ENCODE results near the gene NR1I3. TPM values are rescaled to one million over a fixed set of nuclear protein-coding genes. Genes with fewer than 3 reads are reported as not detected.

NR1I3 gene
- total and polyA plus RNA-seq, 2 of the 13 experiments (the other 11 are each of a cell fraction or from before 2014, with no cell fraction given) = 0.62 to 0.95 TPM

DNA sequence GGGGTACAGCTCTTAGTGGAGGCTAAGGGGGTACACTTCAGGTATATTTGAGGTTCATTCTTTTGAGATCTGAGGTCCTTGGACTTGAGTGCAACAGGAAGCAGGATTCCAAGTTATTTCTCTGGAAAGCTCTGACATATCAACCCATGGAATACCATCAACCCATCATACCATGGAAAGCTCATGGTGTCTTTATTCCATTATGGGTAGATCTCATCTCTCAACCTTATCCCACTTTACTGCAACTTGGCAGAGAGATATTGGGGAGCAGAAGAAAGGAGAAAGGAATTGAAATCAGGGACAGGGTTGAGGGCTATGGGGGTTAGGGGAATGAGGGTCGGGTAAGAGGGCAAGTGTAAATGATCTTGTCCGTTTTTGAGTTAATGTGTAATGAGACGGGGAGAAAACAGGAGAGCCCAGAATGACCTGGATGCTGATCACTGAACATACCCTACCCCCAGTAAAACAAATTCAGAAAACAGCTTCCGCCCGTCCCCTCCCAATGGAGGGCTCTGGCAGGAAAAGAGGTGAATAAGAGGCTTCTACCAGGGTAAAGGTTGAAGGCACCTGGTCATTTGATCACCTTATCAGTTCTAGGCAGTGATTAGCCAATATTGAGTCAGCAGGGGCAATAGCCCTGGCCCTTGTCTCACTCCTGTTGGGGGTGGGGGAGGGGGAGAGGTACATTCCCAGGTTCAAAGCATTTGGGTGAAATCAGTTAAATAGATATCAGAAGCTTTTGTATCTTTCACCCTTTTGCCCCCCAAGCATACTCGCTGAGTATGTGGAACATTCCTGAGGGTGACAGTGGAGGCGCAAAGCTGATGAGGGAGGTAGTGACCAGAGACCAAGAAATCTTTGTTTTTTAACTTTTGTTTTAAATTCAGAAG is 14.0 kb downstream of the NR1I3 start (continued):
- TF ChIP-seq, protein P1, sequence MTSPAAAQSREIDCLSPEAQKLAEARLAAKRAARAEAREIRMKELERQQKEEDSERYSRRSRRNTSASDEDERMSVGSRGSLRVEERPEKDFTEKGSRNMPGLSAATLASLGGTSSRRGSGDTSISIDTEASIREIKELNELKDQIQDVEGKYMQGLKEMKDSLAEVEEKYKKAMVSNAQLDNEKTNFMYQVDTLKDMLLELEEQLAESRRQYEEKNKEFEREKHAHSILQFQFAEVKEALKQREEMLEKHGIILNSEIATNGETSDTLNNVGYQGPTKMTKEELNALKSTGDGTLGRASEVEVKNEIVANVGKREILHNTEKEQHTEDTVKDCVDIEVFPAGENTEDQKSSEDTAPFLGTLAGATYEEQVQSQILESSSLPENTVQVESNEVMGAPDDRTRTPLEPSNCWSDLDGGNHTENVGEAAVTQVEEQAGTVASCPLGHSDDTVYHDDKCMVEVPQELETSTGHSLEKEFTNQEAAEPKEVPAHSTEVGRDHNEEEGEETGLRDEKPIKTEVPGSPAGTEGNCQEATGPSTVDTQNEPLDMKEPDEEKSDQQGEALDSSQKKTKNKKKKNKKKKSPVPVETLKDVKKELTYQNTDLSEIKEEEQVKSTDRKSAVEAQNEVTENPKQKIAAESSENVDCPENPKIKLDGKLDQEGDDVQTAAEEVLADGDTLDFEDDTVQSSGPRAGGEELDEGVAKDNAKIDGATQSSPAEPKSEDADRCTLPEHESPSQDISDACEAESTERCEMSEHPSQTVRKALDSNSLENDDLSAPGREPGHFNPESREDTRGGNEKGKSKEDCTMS (CRISPR knock-in tag; conservative IDR thresholded peaks at IDR 0.05) = no peak
- TF ChIP-seq DNMT3B (CRISPR knock-in tag; conservative IDR thresholded peaks at IDR 0.05) (no peak), SRF (IDR thresholded peaks at IDR 0.05; ENCODE audit: low read depth, low read length) (0 out of 2 replicates have a peak, but pooled peaks have one; percentile 22), ZNF17 (CRISPR knock-in tag; IDR thresholded peaks at IDR 0.05) (no peak), ZFP82 (CRISPR knock-in tag; IDR thresholded peaks at IDR 0.05; ENCODE audit: borderline replicate concordance) (no peak; the same call in 1 of the 2 replicates), ZFP62 (CRISPR knock-in tag; IDR thresholded peaks at IDR 0.05) (no peak), HHEX (CRISPR knock-in tag; IDR thresholded peaks at IDR 0.05) (peak; percentile 87), ZNF781 (CRISPR knock-in tag; IDR thresholded peaks at IDR 0.05; ENCODE audit: borderline replicate concordance, not compliant biosample characterization) (no peak), RAD21 (CRISPR knock-in tag; IDR thresholded peaks at IDR 0.05) (0 out of 2 replicates have a peak, but pooled peaks have one; percentile 18), TOPORS (CRISPR knock-in tag; IDR thresholded peaks at IDR 0.05) (peak; percentile 84), TAF15 (IDR thresholded peaks at IDR 0.05; ENCODE audit: low read depth, low read length, poor library complexity, severe bottlenecking) (no peak), AGO1 (IDR thresholded peaks at IDR 0.05; ENCODE audit: low read depth, low read length, poor library complexity, severe bottlenecking) (no peak), HCFC1 (IDR thresholded peaks at IDR 0.05; ENCODE audit: low read depth, low read length) (no peak), KLF9 (CRISPR knock-in tag; IDR thresholded peaks at IDR 0.05; ENCODE audit: low read depth) (no peak)
- TF ChIP-seq, protein P2, sequence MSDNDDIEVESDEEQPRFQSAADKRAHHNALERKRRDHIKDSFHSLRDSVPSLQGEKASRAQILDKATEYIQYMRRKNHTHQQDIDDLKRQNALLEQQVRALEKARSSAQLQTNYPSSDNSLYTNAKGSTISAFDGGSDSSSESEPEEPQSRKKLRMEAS (IDR thresholded peaks at IDR 0.05) = no peak
- TF ChIP-seq, protein P3, sequence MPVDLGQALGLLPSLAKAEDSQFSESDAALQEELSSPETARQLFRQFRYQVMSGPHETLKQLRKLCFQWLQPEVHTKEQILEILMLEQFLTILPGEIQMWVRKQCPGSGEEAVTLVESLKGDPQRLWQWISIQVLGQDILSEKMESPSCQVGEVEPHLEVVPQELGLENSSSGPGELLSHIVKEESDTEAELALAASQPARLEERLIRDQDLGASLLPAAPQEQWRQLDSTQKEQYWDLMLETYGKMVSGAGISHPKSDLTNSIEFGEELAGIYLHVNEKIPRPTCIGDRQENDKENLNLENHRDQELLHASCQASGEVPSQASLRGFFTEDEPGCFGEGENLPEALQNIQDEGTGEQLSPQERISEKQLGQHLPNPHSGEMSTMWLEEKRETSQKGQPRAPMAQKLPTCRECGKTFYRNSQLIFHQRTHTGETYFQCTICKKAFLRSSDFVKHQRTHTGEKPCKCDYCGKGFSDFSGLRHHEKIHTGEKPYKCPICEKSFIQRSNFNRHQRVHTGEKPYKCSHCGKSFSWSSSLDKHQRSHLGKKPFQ (CRISPR knock-in tag; IDR thresholded peaks at IDR 0.05; ENCODE audit: insufficient replicate concordance) = peak; percentile 27
- TF ChIP-seq, protein P4, sequence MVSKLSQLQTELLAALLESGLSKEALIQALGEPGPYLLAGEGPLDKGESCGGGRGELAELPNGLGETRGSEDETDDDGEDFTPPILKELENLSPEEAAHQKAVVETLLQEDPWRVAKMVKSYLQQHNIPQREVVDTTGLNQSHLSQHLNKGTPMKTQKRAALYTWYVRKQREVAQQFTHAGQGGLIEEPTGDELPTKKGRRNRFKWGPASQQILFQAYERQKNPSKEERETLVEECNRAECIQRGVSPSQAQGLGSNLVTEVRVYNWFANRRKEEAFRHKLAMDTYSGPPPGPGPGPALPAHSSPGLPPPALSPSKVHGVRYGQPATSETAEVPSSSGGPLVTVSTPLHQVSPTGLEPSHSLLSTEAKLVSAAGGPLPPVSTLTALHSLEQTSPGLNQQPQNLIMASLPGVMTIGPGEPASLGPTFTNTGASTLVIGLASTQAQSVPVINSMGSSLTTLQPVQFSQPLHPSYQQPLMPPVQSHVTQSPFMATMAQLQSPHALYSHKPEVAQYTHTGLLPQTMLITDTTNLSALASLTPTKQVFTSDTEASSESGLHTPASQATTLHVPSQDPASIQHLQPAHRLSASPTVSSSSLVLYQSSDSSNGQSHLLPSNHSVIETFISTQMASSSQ (IDR thresholded peaks at IDR 0.05; ENCODE audit: low read depth) = peak; percentile 93
- TF ChIP-seq, protein P4 (CRISPR knock-in tag; IDR thresholded peaks at IDR 0.05; ENCODE audit: borderline replicate concordance) = peak; percentile 96
- TF ChIP-seq, protein P5, sequence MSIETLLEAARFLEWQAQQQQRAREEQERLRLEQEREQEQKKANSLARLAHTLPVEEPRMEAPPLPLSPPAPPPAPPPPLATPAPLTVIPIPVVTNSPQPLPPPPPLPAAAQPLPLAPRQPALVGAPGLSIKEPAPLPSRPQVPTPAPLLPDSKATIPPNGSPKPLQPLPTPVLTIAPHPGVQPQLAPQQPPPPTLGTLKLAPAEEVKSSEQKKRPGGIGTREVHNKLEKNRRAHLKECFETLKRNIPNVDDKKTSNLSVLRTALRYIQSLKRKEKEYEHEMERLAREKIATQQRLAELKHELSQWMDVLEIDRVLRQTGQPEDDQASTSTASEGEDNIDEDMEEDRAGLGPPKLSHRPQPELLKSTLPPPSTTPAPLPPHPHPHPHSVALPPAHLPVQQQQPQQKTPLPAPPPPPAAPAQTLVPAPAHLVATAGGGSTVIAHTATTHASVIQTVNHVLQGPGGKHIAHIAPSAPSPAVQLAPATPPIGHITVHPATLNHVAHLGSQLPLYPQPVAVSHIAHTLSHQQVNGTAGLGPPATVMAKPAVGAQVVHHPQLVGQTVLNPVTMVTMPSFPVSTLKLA (IDR thresholded peaks at IDR 0.05) = no peak
